Fibroblast of gingiva (primary cell): ENCODE data around the gene DMBX1.

ENCODE experiments used
- DNase-seq: peaks from one replicate; pipeline ENCODE4 v3.0.0-alpha.2; 2011; ENCODE audit warnings: low read depth

The DMBX1 gene

GRCh38 chr1:46483589-46483988 lies 6.0 kb upstream of the DMBX1 start:
- no peak for DNase-seq

GRCh38 chr1:46484783-46485490 lies 4.7 kb upstream of the DMBX1 start:
- no peak for DNase-seq

- no peak for DNase-seq
Observed at GRCh38 chr1:46485564-46486431, 3.8 kb upstream of the DMBX1 start.

GRCh38 chr1:46486432-46487015 lies 3.1 kb upstream of the DMBX1 start:
- DNase-seq, result no peak

- no peak for DNase-seq
Observed at GRCh38 chr1:46487818-46488218, 1.8 kb upstream of the DMBX1 start.

GRCh38 chr1:46488343-46489168 lies 1.1 kb upstream of the DMBX1 start:
- no peak for DNase-seq

GRCh38 chr1:46489169-46489637 lies 433 bp upstream of the DMBX1 start:
- no peak for DNase-seq

- DNase-seq, result no peak
Observed at GRCh38 chr1:46490406-46490655, 695 bp downstream of the DMBX1 start.

GRCh38 chr1:46490656-46491442 lies 1.2 kb downstream of the DMBX1 start:
- DNase-seq, result no peak

GRCh38 chr1:46491443-46492268 lies 2.0 kb downstream of the DMBX1 start:
- DNase-seq, result no peak

- DNase-seq, result no peak
Observed at GRCh38 chr1:46492269-46492853, 2.7 kb downstream of the DMBX1 start.

- no peak for DNase-seq
Observed at GRCh38 chr1:46492871-46493270, 3.2 kb downstream of the DMBX1 start.

GRCh38 chr1:46493316-46494032 lies 3.8 kb downstream of the DMBX1 start:
- no peak for DNase-seq

- no peak for DNase-seq
Observed at GRCh38 chr1:46494910-46495309, 5.3 kb downstream of the DMBX1 start.

GRCh38 chr1:46495778-46496177 lies 6.1 kb downstream of the DMBX1 start:
- DNase-seq, result no peak

GRCh38 chr1:46496505-46496904 lies 6.9 kb downstream of the DMBX1 start:
- DNase-seq, result no peak

- DNase-seq, result no peak
Observed at GRCh38 chr1:46497020-46497419, 7.4 kb downstream of the DMBX1 start.

- no peak for DNase-seq
Observed at GRCh38 chr1:46497665-46498064, 8.0 kb downstream of the DMBX1 start.

GRCh38 chr1:46501528-46501927 lies 11.9 kb downstream of the DMBX1 start:
- no peak for DNase-seq

- DNase-seq, result no peak
Observed at GRCh38 chr1:46503421-46503820, 13.8 kb downstream of the DMBX1 start.
